ENCODE results near the gene DUSP18.

DNA sequence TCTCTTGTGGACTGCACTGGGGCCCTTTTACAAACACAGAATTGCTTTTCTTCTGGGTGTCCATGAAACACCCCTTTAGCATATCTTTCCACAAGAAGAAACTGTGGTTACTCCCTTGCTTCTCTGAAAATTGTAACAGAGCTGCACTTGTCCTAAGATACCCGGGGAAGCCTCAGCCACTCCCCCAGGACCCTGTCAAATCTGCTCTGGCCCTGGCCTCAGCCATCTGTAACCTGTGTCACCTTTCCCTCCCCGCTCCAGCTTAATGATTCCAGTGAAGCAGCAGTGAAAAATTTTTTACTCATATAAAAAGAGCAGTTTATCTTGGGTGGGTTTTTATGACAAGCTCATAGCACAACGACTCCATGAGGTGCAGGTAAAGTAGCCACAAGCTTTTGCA is 3.4 kb upstream of the DUSP18 start:
- TF ChIP-seq, protein P1, sequence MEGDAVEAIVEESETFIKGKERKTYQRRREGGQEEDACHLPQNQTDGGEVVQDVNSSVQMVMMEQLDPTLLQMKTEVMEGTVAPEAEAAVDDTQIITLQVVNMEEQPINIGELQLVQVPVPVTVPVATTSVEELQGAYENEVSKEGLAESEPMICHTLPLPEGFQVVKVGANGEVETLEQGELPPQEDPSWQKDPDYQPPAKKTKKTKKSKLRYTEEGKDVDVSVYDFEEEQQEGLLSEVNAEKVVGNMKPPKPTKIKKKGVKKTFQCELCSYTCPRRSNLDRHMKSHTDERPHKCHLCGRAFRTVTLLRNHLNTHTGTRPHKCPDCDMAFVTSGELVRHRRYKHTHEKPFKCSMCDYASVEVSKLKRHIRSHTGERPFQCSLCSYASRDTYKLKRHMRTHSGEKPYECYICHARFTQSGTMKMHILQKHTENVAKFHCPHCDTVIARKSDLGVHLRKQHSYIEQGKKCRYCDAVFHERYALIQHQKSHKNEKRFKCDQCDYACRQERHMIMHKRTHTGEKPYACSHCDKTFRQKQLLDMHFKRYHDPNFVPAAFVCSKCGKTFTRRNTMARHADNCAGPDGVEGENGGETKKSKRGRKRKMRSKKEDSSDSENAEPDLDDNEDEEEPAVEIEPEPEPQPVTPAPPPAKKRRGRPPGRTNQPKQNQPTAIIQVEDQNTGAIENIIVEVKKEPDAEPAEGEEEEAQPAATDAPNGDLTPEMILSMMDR (IDR thresholded peaks at IDR 0.05; ENCODE audit: insufficient read depth, low read depth, low read length): no peak
- no peak for TF ChIP-seq EZH2 (IDR thresholded peaks at IDR 0.05; ENCODE audit: insufficient read depth, low read length)
